ENCODE data around the gene ZFTA.
"Not testable (repeated sequence)": the region's sequence is repeated elsewhere in the genome, so short reads cannot be mapped to it uniquely, and the experiment has no call there.

Gene ZFTA

DNA sequence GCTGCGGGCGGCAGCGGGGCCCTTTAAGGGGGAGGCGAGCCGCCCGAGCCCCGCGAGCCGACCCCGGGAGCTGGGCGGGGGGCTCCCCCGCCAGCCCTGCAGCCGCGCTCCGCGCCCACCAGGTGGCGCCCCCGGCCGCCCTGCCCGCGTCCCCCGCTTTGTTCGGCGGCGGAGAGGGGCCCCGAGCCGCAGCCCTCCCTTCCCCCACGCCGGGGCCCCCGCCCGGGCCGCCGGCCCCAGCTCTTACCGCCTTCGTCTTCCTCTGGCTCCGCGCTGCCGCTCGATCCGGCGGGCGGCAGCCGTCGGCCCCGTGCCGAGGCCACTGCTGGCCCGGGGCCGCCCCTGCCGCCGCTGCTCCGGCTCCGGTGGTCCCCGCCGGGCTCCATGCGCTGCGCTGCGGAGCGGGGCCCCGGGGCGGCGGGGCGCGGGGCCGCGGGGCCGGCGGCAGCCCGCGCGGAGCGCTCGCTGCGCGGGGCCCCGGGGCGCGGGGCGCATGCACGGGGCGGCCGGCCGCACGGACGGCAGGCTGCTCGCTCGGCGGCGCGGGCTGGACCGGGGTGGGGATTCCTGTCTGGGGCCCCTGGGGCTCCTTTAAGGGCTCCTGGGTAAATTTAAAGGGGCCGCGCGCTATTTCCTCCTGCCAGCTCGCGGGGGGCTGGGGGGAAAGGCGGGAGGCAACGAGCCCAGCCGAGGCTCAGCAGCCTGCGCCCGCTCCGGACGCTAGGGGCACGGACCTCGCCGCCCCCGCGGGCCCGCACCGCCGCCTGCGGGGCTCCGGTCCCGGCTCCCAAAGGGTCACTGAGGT, at the start of gene ZFTA:
TSS of gene ZFTA (minus strand) at position 539 of the 805 bp plus-strand sequence. CDS start at position 386, 153 bp downstream.
- peak; percentile 81 for DNase-seq

DNA sequence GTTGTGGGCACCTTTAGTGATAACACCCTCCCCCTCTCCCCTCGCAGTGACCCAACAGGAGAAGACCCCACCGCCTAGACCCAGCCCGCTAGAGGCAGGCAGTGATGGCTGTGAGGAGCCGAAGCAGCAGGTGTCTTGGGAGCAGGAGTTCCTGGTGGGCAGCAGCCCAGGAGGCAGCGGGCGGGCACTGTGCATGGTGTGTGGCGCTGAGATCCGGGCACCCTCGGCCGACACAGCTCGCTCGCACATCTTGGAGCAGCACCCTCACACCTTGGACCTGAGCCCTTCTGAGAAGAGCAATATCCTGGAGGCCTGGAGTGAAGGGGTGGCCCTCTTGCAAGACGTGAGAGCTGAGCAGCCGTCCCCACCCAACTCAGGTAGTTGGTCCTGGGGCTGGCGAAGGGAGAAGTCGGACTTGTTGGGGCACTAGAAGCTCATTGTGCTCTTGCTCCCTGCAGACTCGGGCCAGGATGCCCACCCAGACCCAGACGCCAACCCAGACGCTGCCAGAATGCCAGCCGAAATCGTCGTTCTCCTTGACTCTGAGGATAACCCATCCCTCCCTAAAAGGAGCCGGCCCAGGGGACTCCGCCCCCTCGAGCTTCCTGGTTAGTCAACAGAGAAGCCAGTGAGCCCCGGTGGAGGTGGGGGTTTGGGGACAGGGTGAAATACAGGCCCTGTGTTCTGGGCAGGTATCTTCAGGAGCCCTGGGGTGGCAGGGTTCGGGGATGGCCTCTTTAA, 49.4 kb upstream of the ZFTA start:
- no peak for DNase-seq

DNA sequence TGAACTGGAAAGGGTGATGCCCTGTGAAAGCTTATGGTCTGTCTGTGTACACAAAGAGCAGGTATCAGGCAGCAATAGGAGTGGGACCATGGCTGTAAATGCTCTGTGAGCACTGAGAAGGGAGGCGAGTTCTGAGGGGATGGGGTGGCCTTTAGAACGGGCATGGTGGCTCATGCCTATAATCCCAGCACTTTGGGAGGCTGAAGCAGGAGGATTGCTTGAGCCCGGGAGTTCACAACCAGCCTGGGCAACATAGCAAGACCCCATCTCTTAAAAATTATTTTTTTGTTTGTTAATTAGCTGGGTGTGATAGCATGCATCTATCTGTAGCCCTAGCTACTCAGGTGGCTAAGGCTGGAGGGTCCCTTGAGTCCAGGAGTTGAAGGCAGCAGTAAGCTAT, 48.2 kb upstream of the ZFTA start:
- no peak for DNase-seq

GRCh38 chr11:63816166-63816565, 47.6 kb upstream of the ZFTA start:
- DNase-seq: no peak

DNA sequence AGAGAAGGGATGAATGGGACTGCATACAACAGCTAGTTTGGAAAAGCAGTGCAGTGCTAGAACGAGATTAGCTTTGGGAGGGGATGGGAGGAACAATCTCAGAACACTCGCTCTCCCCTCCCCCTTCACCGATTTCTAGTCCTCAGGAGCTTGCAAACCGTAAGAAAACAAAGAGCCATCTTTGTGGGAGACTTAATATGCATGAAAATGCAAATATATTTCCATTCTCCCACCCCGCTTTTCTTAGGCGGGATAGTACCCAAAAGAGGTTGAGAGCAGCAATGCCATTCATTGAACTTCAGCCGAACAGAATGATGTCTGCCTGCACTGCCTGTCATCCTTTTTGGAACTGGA, 45.8 kb upstream of the ZFTA start:
- no peak for DNase-seq

DNA sequence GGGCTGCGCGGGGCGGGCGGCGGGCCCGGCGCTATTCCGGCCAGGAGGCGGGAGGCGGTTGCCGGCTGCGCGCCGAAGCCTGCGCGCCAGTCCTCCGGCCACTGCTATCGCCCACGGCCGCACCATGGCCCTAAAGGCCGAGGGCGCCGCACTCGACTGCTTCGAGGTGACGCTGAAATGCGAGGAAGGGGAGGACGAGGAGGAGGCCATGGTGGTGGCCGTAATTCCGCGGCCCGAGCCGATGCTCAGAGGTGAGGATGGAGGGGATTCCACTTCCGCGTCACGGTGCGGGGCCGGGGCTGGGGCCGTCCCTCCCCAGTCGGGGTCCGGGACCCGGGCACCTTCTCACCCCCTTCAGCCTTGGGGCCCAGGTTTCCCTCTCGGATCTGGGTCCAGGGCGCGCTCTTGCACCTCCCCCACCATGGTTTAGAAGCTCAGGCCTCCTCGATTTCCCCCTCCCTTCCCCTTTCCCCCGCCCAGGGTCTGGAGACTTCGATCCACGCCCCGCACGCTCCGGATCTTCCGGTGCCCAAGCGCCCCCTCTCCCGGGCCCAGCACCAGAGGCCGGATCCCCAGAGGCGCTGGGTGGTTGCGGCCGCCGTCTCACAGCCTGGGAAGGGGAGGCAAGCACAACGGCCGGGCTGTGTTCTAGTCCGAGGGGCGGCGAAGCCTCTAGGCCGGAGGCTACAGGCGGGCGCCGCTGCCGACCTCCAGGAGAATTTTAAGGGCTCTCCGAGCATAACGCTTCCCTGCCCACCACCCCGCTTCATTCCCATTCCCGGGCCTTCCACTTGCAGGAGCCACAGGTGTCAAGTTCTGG, 45.2 kb upstream of the ZFTA start:
- DNase-seq: peak; percentile 78

DNA sequence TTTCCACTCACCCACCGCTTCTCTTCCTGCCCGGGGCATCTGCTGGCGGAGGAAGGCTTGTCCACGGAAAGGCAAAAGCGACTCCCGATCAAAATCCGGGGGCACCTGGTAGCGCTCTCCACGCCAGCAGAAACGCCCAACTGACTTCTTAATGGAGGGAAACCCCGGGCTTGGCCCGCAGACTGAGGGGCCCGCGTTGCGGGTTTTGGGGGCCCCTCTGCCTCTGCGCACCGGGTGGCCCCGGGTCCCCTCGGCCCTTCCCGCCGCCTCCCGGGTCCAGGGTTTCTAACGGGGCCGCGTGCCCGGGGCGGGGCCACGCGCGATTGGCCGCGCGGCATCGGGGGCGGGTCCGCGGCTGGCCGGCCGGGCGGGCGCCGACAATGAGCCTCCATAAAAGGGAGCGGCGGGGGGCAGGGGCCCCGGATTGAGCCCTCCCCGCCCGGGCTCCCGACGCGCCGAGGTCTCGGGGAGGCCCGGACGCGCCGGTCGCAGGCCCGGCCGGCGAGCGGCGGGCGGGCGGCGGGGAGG, 44.5 kb upstream of the ZFTA start, which contains the start of gene SPINDOC:
TSS of gene SPINDOC (plus strand) at position 422 of the 528 bp plus-strand sequence. CDS start 231 bp downstream, outside the sequence.
- DNase-seq: peak; percentile 88

- DNase-seq: no peak
Measured at GRCh38 chr11:63811522-63811921, 42.9 kb upstream of the ZFTA start.

DNA sequence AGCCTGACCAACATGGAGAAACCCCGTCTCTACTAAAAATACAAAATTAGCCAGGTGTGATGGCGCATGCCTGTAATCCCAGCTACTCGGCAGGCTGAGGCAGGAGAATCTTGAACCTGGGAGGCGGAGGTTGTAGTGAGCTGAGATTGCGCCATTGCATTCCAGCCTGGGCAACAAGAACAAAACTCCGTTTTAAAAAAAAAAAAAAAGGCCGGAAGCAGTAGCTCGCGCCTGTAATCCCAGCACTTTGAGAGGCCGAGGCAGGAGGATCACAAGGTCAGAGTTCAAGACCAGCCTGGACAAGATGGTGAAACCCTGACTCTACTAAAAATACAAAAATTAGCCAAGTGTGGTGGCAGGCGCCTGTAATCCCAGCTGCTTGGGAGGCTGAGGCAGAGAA, 41.8 kb upstream of the ZFTA start:
- not testable (repeated sequence) for DNase-seq

DNA sequence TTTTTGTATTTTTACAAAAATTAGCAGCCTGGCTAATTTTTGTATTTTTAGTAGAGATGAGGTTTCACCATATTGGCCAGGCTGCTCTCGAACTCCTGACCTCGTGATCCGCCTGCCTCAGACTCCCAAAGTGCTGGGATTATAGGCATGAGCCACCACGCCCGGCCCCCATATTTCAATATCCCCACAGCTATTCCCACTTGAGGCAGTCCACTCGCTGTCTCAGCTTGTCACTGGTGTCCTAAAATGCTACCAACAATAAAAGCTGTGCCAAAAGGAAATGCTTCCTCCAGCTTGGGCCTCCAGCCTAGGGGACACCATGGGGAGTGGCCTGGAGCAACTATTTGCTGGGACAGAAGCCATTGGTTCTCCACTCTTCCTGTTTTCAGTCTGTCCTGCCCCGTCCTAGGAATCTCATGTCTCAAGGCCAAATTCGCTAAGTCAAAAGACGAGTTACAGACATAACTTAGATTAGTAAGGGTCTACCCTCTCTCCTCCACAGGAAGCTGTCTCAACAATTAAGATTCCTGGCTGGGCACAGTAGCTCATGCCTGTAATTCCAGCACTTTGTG, 37.4 kb upstream of the ZFTA start:
- peak; percentile 32 for DNase-seq

DNA sequence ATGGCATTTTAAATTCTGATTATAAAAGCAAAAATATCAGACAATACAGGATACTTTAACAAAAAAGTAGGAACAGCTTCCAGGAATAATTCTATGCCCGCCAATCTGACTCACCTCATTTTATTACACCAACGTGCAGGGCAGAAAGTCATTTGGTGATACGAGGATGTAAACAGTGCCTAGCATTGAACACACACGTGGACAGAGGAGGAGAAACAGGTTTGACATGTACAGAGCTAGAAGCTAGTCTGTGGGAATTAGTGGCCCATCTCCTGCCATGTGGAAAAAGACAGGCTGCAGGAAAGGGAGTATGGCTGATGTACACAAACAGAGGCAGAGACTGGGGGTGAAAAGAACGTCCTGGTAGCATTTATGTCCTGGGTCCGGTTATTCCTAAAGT, 35.7 kb upstream of the ZFTA start:
- no peak for DNase-seq

GRCh38 chr11:63802637-63803414, 34.3 kb upstream of the ZFTA start:
- DNase-seq: no peak

- DNase-seq: no peak
Measured at GRCh38 chr11:63800921-63801320, 32.3 kb upstream of the ZFTA start.

- DNase-seq: no peak
Measured at GRCh38 chr11:63795066-63795465, 26.5 kb upstream of the ZFTA start.

DNA sequence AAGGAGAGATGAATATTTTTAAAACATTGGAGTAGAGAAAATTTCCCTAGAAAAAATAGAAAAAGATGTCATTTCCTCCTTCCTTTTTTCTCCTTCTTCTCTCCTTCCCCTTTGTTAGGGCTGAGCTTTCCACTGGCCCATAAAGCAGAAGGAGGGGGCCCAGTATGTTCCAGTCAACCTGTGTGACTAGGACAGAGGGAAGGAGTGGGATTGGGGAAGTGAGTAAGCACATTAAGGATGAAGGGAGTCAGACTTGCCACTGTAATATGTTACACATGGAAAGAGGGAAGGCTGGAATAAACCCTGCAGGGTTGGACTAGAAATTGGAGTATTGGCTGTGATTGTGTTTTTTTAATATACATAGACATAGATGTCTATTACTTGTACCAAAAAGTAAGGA, 24.6 kb upstream of the ZFTA start:
- DNase-seq: no peak

GRCh38 chr11:63791495-63792167, 23.1 kb upstream of the ZFTA start:
- no peak for DNase-seq

DNA sequence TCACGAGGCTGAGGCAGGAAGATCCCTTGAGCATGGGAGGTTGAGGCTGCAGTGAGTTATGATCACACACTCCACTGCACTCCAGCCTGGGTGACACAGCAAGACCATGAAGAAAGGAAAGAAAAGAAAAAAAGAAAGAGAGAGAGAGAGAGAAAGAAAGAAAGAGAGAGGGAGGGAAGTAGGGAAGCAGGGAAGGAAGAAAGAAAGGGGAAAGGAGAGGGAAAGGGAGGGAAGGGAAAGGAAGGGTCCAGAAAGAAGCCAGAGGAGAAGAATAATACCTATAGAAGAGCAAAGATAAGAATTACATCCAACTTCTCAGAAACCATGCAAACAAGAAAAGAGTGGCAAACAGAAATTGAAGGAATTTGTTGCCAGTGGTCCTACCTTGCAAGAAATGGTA, 17.2 kb upstream of the ZFTA start:
- no peak for DNase-seq

- no peak for DNase-seq
Measured at GRCh38 chr11:63783925-63784592, 15.5 kb upstream of the ZFTA start.

DNA sequence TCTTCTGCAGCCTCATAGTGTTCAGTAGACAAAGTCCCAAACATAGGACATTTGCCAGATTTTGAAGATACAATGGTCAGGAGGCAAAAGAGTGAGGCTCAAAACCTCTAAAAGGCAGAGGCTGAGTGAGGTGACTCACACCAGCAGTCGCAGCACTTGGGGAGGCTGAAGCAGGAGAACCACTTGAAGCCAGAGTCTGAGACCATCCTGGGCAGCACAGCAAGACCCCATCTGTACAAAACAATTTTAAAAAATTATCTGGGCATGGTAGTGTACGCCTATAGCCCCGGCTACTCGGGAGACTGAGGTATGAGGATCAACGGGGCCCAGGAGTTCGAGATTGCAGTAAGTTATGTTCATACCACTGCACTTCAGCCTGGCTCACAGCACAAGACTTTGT, 14.2 kb upstream of the ZFTA start:
- DNase-seq: no peak

DNA sequence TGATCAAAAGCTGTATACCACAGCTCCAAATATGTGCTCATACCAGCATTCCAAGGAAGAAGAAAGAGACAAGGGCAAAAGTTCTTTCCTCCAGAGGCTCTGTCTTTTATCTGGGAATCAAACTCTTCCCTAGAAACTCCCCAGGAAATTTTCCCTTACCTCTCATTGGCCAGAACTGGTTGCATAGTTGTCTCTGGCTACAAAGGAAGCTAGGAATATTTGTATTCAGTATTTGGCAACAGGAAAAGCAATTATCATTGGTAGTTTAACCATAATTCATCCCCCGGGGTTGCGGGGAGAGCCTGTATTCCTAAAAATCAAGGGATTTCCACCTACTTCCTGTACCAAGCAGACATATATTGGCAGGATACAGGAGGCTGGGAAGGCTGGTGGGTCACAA, 10.5 kb upstream of the ZFTA start:
- no peak for DNase-seq

DNA sequence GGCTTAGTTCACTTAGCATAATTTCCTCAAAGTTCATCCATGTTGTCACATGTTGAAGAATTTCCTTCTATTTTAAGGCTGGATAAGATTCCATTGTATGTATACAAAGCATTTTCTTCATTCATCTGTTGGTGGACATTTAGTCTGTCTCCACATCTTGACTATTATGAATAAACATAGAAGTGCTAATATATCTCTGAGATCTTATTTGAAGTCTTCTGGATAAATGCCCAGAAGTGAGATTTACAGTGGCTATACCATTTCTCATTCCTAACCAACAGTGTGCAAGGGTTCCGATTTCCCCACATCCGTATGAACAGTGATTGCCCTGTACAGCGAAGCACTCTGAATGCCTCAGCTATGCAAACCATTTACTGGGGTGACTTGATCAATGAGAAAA, 6.6 kb upstream of the ZFTA start:
- no peak for DNase-seq
